Ramos (cell line): ENCODE measurements around the gene BPGM.
"Not testable (repeated sequence)": the region's sequence is repeated elsewhere in the genome, so short reads cannot be mapped to it uniquely, and the experiment has no call there.

Experiments used
- in situ Hi-C: fragments of 300-500 bp; cut with MboI; formaldehyde crosslinking; loops from one replicate; pipeline ENCODE4 v1.14.3; 2022; ENCODE audit warnings: low sequenced_read_pairs; ENCODE audit not compliant: unreplicated experiment

The BPGM gene

GRCh38 chr7:134657526-134657925 is 10.9 kb downstream of the BPGM start:
- in situ Hi-C loops, result no loop called here

GRCh38 chr7:134660242-134660785 is 13.7 kb downstream of the BPGM start:
- in situ Hi-C loops, result no loop called here

DNA sequence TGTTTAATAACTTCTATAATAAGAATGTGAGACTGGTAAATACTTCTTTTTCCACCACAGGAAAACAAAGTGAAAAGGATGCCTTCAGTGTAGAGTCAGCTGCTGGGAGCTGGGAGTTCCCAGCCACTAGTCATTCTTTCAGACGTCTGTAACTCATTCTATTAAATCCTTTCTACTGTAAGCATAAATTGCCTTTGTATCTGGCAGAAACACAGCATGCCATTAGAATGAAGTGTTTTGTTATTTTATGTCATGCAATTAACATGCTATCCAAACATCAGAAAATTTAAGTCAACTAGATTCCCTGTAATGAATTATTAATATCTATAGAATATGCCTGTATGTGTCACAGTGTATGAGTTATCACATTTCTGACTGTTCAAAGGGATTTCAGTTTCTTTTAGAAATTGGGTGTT is 14.3 kb downstream of the BPGM start:
- in situ Hi-C loops, result no loop called here

GRCh38 chr7:134662166-134662870 is 15.7 kb downstream of the BPGM start:
- in situ Hi-C loops, result no loop called here

GRCh38 chr7:134662871-134663205 is 16.2 kb downstream of the BPGM start:
- in situ Hi-C loops, result no loop called here

DNA sequence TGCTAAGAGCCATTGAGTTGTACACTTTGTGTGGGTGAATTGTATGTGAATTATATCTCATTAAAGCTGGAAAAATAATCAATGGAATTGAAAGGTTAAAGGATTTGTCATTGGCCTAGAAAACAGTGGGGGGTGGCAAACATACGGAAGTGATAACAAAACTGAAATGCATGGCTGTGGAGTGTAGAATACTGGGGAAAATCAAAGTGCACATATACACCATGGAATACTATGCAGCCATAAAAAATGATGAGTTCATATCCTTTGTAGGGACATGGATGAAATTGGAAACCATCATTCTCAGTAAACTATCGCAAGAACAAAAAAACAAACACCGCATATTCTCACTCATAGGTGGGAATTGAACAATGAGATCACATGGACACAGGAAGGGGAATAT is 18.4 kb downstream of the BPGM start:
- in situ Hi-C loops, result not testable (repeated sequence)

GRCh38 chr7:134667899-134668298 is 21.2 kb downstream of the BPGM start:
- in situ Hi-C loops, result no loop called here

GRCh38 chr7:134669388-134669787 is 22.7 kb downstream of the BPGM start:
- in situ Hi-C loops, result no loop called here

DNA sequence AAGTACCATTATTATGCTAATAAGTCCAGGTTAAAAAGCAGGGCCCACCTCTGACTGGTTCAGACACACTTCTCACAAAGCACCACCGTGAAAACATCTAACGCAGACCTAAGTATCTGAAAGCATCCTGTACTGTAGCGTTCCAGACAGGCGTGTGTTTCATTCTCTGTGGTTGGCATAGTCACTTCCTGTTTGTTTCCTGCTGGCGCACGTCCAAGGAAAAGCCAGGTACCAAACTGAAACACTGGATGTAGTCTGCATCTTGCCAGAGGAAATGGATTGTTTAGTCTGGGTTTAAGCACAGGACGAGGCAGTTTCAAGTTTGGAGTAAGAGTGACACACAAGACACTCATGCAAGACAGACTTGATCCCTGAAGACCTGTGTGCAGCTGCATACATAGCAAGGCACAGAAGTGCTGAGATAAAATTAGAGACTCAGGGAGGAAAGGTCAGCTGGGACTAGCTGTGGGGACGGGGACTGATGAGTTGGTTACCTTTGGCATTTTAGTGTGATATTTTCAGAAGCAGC is 23.3 kb downstream of the BPGM start:
- in situ Hi-C loops, result no loop called here

GRCh38 chr7:134671609-134672008 is 25.0 kb downstream of the BPGM start:
- in situ Hi-C loops, result no loop called here

- in situ Hi-C loops, result no loop called here
These were observed 27.8 kb downstream of the BPGM start for GRCh38 chr7:134674424-134674823.

- in situ Hi-C loops, result no loop called here
These were observed 30.1 kb downstream of the BPGM start for GRCh38 chr7:134676743-134677142.

GRCh38 chr7:134678115-134678514 is 31.5 kb downstream of the BPGM start:
- in situ Hi-C loops, result no loop called here

GRCh38 chr7:134679006-134679405 is 32.4 kb downstream of the BPGM start:
- in situ Hi-C loops, result no loop called here

DNA sequence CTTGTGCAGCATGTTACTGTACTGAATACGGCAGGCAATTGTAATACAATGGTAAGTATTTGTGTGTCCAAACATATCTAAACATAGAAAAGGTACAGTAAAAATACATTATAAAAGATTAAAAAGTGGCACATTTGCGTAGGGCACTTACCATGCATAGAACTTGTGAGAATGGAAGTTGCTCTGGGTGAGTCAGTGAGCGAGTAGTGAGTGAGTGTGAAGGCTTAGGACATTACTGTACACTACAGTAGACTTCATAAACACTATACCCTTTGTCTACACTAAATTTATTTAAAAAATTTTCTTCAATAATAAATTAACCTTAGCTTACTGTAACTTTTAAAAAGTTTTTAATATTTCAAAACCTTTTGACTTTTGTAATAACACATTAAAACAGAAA is 37.5 kb downstream of the BPGM start:
- in situ Hi-C loops, result no loop called here

DNA sequence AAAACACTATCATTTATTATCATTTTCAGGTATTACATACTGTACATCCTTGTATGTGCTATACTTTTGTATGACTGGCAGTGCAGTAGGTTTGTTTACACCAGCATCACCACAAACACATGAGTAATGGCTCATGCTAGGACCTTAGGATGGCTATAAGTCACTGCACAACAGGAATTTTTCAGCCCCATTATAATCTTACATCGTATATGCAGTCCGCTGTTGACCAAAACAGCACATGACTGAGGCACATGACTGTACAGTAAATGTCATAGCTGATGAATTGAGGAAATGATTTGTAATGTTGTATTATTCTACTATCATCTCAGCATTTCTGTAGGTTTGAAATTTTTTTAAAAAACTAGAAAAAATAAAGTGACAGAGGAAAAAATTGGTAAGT is 38.6 kb downstream of the BPGM start:
- in situ Hi-C loops, result no loop called here

- in situ Hi-C loops, result no loop called here
These were observed 40.1 kb downstream of the BPGM start for GRCh38 chr7:134686786-134687185.

- in situ Hi-C loops, result not testable (repeated sequence)
These were observed 42.9 kb downstream of the BPGM start for GRCh38 chr7:134689550-134689949.

DNA sequence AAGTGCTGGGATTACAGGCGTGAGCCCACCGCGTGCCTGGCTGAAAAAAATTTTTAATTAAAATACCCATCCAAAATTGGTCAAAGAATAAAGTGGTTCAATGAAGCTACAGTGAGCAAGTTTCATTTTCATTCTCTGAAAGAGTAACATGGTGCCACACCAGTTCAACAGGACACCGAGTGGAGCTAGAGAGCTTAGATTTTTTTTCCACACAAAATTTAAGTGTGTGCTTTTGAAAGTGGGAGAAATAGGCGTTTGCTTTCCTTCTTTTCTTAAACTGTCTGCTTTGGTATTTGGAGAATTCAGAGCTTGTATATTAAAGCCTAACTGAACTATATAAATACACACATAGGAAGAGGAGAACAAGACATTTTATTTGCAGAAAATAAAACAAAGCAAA is 43.4 kb downstream of the BPGM start:
- in situ Hi-C loops, result no loop called here

GRCh38 chr7:134690614-134691504 is 44.2 kb downstream of the BPGM start:
- in situ Hi-C loops, result no loop called here
